Activated CD4-positive, alpha-beta T cell treated with anti-CD3 and anti-CD28 coated beads, Interleukin-2, amount 50 U/mL, for 4 hours (primary cell): ENCODE results near the gene MARS1.

ENCODE experiments used
- DNase-seq, 2 experiments: peaks; one replicate each; pipeline ENCODE4 v3.0.0-alpha.2; 2020

Gene MARS1

GRCh38 chr12:57534250-57534649 is 46.4 kb downstream of the MARS1 start:
- DNase-seq = no peak

- no peak for DNase-seq
These were observed 47.2 kb downstream of the MARS1 start for GRCh38 chr12:57534991-57535543.

GRCh38 chr12:57535764-57536596 is 48.1 kb downstream of the MARS1 start:
- DNase-seq = no peak

GRCh38 chr12:57536597-57536942 is 48.7 kb downstream of the MARS1 start:
- DNase-seq = no peak

GRCh38 chr12:57539134-57539768 is 51.4 kb downstream of the MARS1 start:
- DNase-seq = no peak

- no peak for DNase-seq
These were observed 53.1 kb downstream of the MARS1 start for GRCh38 chr12:57541001-57541400.

GRCh38 chr12:57541717-57542116 is 53.8 kb downstream of the MARS1 start:
- DNase-seq = no peak

GRCh38 chr12:57543581-57543980 is 55.7 kb downstream of the MARS1 start:
- no peak for DNase-seq

GRCh38 chr12:57545809-57546437 is 58.1 kb downstream of the MARS1 start:
- no peak for DNase-seq

- DNase-seq = peak; percentile 92 to 94
These were observed 58.8 kb downstream of the MARS1 start, which contains the start of gene DCTN2 for GRCh38 chr12:57546438-57547287. Gene DCTN2 (minus strand): TSS chr12:57547192. CDS start chr12:57547063, 129 bp downstream.

- no peak for DNase-seq
These were observed 59.6 kb downstream of the MARS1 start for GRCh38 chr12:57547288-57548012.

GRCh38 chr12:57548013-57548315 is 60.1 kb downstream of the MARS1 start:
- DNase-seq = no peak

GRCh38 chr12:57548488-57548887 is 60.6 kb downstream of the MARS1 start:
- no peak for DNase-seq

- DNase-seq = no peak
These were observed 61.5 kb downstream of the MARS1 start for GRCh38 chr12:57549203-57549908.

GRCh38 chr12:57549909-57550640 is 62.2 kb downstream of the MARS1 start, which contains the start of gene KIF5A:
Gene KIF5A (plus strand): TSS chr12:57550044. CDS start chr12:57550272, 228 bp downstream.
- DNase-seq = peak; percentile 31

GRCh38 chr12:57550641-57551549 is 63.0 kb downstream of the MARS1 start:
- DNase-seq = no peak

- no peak for DNase-seq
These were observed 63.9 kb downstream of the MARS1 start for GRCh38 chr12:57551637-57552305.

- no peak for DNase-seq
These were observed 64.4 kb downstream of the MARS1 start for GRCh38 chr12:57552306-57552651.

GRCh38 chr12:57552835-57553313 is 65.0 kb downstream of the MARS1 start:
- no peak for DNase-seq
